GM23338 (cell line): ENCODE measurements around the gene NFIB.

ENCODE experiments used
- CREB1 ChIP-seq: fragments of 250-450 bp; sonication (Bioruptor Pico); IDR thresholded peaks from 2 replicates; pipeline ENCODE4 v1.5.0; 2020; ENCODE audit warnings: low read depth, mild to moderate bottlenecking, moderate library complexity
- EZH2 ChIP-seq: fragments of 200-600 bp; sonication (generic); IDR thresholded peaks from one replicate; pipeline ENCODE4 v1.8.0; 2017; ENCODE audit warnings: antibody characterized with exemption, mild to moderate bottlenecking, low read depth; ENCODE audit not compliant: unreplicated experiment
- EZH2phosphoT487 ChIP-seq: fragments of 200-600 bp; sonication (generic); IDR thresholded peaks from one replicate; pipeline ENCODE4 v1.8.1; 2018; ENCODE audit warnings: antibody characterized with exemption; ENCODE audit not compliant: unreplicated experiment
- JUNB ChIP-seq: IDR thresholded peaks from one replicate; pipeline ENCODE4 v1.6.1; 2016; ENCODE audit warnings: antibody characterized with exemption; ENCODE audit not compliant: unreplicated experiment
- NANOG ChIP-seq: IDR thresholded peaks from 2 replicates; pipeline ENCODE4 v1.6.1; 2016; ENCODE audit warnings: antibody characterized with exemption, borderline replicate concordance
- POLR2AphosphoS5 ChIP-seq: IDR thresholded peaks from 2 replicates; pipeline ENCODE4 v1.6.1; 2016; ENCODE audit warnings: antibody characterized with exemption, low read depth
- STAT1 ChIP-seq: IDR thresholded peaks from one replicate; pipeline ENCODE4 v1.6.1; 2016; ENCODE audit warnings: antibody characterized with exemption; ENCODE audit not compliant: unreplicated experiment
- ZNF331 ChIP-seq: fragments of 250-450 bp; sonication (Bioruptor Pico); IDR thresholded peaks from 2 replicates; pipeline ENCODE4 v1.5.0; 2020; ENCODE audit warnings: low read depth, mild to moderate bottlenecking, moderate library complexity
- TF ChIP-seq, protein P1 (sequence below): IDR thresholded peaks from one replicate; pipeline ENCODE4 v1.6.1; 2018; ENCODE audit warnings: antibody characterized with exemption; ENCODE audit not compliant: unreplicated experiment
- TF ChIP-seq, protein P2 (sequence below), 2 experiments: fragments of 200-600 bp in 1 of 2; sonication (generic) in 1 of 2; conservative IDR thresholded peaks; 2 replicates each; pipeline versions ENCODE4 v1.5.1 to v1.6.1; 2016 to 2017; ENCODE audit warnings: antibody characterized with exemption in 2 of 2, low read depth in 2 of 2, mild to moderate bottlenecking in 2 of 2, moderate library complexity in 1 of 2
- TF ChIP-seq, protein P3 (sequence below): IDR thresholded peaks from 2 replicates; pipeline ENCODE4 v1.6.1; 2016; ENCODE audit warnings: antibody characterized with exemption

DNA sequence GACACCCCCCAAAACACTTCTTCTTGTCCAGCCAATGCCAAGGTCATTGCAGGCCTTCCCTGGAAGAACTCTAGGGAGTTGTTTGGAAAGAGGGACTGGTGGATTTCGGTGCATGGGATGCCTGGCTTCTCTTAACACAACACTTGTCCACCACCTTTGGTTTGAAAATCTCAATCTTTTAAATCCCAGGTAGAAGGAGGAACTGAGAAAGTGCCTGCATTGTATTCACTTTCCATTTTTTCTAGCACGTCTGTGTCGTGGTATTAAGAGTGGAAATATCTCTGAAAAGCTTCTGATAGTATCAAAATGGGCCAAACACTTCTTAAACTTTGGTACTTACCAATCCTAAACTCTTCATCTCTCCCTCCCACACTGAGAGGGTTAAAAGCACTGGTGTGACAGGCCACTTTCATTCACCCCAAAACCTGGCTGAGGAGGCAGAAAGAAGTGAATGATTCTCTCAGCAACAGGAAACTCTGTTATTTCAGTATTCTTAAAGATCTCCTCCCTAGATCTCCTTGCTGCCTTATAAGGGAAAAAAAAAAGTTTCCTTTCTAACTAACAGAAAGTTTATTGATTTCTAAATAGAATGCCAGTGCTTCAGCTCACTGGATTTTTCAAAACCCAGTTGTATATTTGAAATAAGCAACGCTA, 3.9 kb upstream of the NFIB start:
- TF ChIP-seq, protein P1, sequence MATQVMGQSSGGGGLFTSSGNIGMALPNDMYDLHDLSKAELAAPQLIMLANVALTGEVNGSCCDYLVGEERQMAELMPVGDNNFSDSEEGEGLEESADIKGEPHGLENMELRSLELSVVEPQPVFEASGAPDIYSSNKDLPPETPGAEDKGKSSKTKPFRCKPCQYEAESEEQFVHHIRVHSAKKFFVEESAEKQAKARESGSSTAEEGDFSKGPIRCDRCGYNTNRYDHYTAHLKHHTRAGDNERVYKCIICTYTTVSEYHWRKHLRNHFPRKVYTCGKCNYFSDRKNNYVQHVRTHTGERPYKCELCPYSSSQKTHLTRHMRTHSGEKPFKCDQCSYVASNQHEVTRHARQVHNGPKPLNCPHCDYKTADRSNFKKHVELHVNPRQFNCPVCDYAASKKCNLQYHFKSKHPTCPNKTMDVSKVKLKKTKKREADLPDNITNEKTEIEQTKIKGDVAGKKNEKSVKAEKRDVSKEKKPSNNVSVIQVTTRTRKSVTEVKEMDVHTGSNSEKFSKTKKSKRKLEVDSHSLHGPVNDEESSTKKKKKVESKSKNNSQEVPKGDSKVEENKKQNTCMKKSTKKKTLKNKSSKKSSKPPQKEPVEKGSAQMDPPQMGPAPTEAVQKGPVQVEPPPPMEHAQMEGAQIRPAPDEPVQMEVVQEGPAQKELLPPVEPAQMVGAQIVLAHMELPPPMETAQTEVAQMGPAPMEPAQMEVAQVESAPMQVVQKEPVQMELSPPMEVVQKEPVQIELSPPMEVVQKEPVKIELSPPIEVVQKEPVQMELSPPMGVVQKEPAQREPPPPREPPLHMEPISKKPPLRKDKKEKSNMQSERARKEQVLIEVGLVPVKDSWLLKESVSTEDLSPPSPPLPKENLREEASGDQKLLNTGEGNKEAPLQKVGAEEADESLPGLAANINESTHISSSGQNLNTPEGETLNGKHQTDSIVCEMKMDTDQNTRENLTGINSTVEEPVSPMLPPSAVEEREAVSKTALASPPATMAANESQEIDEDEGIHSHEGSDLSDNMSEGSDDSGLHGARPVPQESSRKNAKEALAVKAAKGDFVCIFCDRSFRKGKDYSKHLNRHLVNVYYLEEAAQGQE: no peak
- TF ChIP-seq, protein P2, sequence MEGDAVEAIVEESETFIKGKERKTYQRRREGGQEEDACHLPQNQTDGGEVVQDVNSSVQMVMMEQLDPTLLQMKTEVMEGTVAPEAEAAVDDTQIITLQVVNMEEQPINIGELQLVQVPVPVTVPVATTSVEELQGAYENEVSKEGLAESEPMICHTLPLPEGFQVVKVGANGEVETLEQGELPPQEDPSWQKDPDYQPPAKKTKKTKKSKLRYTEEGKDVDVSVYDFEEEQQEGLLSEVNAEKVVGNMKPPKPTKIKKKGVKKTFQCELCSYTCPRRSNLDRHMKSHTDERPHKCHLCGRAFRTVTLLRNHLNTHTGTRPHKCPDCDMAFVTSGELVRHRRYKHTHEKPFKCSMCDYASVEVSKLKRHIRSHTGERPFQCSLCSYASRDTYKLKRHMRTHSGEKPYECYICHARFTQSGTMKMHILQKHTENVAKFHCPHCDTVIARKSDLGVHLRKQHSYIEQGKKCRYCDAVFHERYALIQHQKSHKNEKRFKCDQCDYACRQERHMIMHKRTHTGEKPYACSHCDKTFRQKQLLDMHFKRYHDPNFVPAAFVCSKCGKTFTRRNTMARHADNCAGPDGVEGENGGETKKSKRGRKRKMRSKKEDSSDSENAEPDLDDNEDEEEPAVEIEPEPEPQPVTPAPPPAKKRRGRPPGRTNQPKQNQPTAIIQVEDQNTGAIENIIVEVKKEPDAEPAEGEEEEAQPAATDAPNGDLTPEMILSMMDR (conservative IDR thresholded peaks at IDR 0.05; ENCODE audit: low read depth in 2 of 2): no peak
- TF ChIP-seq STAT1 (no peak), EZH2phosphoT487 (no peak), POLR2AphosphoS5 (no peak), ZNF331 (CRISPR knock-in tag) (no peak), EZH2 (no peak), CREB1 (CRISPR knock-in tag) (no peak), JUNB (no peak), NANOG (no peak)
- TF ChIP-seq, protein P3, sequence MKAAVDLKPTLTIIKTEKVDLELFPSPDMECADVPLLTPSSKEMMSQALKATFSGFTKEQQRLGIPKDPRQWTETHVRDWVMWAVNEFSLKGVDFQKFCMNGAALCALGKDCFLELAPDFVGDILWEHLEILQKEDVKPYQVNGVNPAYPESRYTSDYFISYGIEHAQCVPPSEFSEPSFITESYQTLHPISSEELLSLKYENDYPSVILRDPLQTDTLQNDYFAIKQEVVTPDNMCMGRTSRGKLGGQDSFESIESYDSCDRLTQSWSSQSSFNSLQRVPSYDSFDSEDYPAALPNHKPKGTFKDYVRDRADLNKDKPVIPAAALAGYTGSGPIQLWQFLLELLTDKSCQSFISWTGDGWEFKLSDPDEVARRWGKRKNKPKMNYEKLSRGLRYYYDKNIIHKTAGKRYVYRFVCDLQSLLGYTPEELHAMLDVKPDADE: no peak
